Psoas muscle (tissue), 8 donors: ENCODE measurements around the gene EPHB1. TPM values are rescaled to one million over a fixed set of nuclear protein-coding genes. Genes with fewer than 3 reads are reported as not detected.

Experiments used
- ATAC-seq, 4 donors: fragments of 200-7000 bp; cut with Tn5 transposase; one replicate each; pipeline ENCODE4 v1.9.1; 2020; ENCODE audit warnings: moderate library complexity in 3 of 4, mild to moderate bottlenecking in 2 of 4
- DNase-seq, 2 donors: peaks; one replicate each; pipeline ENCODE4 v3.0.0-alpha.2; 2020
- H3K27ac ChIP-seq: fragments of 200-600 bp; one replicate; pipeline ENCODE4 v1.8.0; 2022
- H3K27me3 ChIP-seq, 3 donors: fragments of 200-600 bp in 1 of 3; one replicate each; pipeline versions ENCODE4 v1.6.1 to v1.8.0; 2013 to 2022; ENCODE audit warnings: low read length in 2 of 3, mild to moderate bottlenecking in 2 of 3, moderate library complexity in 1 of 3; ENCODE audit not compliant: insufficient read depth in 3 of 3
- H3K36me3 ChIP-seq, 2 donors: fragments of 200-600 bp in 1 of 2; one replicate each; pipeline versions ENCODE4 v1.6.1 to v1.8.0; 2013 to 2022; ENCODE audit warnings: low read depth in 1 of 2, mild to moderate bottlenecking in 1 of 2, moderate library complexity in 1 of 2; ENCODE audit not compliant: insufficient read depth in 1 of 2
- H3K4me1 ChIP-seq: fragments of 200-600 bp; one replicate; pipeline ENCODE4 v1.8.0; 2022
- H3K4me3 ChIP-seq: fragments of 200-600 bp; one replicate; pipeline ENCODE4 v1.8.0; 2022; ENCODE audit warnings: mild to moderate bottlenecking
- H3K9me3 ChIP-seq: fragments of 200-600 bp; one replicate; pipeline ENCODE4 v1.8.0; 2022
- CTCF ChIP-seq: fragments of 200-600 bp; IDR thresholded peaks from one replicate; pipeline ENCODE4 v1.8.0; 2022; ENCODE audit warnings: antibody characterized with exemption
- WGBS, 3 donors: extraction: QIAGEN DNeasy Blood & Tissue Kit; methylation state at CpG; one replicate each; pipeline versions ENCODE4 v1.1.6 to v1.1.7; 2013; 5-methylcytosine and 5-hydroxymethylcytosine counted together
- intact Hi-C, 2 donors: fragments of 100-400 bp; cut with DNase I; formaldehyde crosslinking; loops; one replicate each; pipeline versions ENCODE4 v1.11.0 to v1.14.2; 2022
- polyA plus RNA-seq, 3 donors: library from polyadenylated mRNA; stranded (reverse); fragments of 200-250 nt; gene quantifications; one replicate each; pipeline ENCODE4 v1.2.3, GENCODE V29; 2013
- total RNA-seq, 4 donors: library from RNA; stranded (reverse); fragmentation: NEBNext Ultra II Directional in 2 of 4; extraction: Animal tissue kit (Norgen Biotek cat#: 25700) in 2 of 4; gene quantifications; one replicate each; pipeline versions ENCODE4 v1.2.1 to v1.2.4, GENCODE V29; 2021 to 2023
- donor health status: healthy with polysubstance abuse.
- donor health status: DM: no; HTN: no; CAD: no; lungs with moderate emphysema.
- donor health status: Bipolar disorder and iron deficiency.
- donor health status: healthy.
- donor health status: DM: yes; HTN: yes; CAD: no.
- donor health status: DM: no; HTN: no; CAD: no.
- donor health status: DM: no; HTN: no; CAD: no.
- donor health status: DM: yes; HTN: yes; CAD: no.

The EPHB1 gene
- total and polyA plus RNA-seq, 7 donors = 0.85 to 6.3 (median 2.0) TPM

GRCh38 chr3:135007607-135008006, 212.5 kb downstream of the EPHB1 start:
- no peak for TF ChIP-seq CTCF
- H3K4me3 ChIP-seq = no peak overlapping the region
- DNase-seq (no peak), ATAC-seq (no peak)
- WGBS, 3 donors = 67 to 77% (median 69%) methylated on average over 7 of the region's 7 CpGs
- intact Hi-C loops = no loop called here
- no peaks in the 10 kb centered on the region for H3K4me1 ChIP-seq
- no peak overlapping the region for H3K27ac ChIP-seq
- H3K27me3 ChIP-seq = no peaks in the 10 kb centered on the region
- no peaks in the 10 kb centered on the region for H3K36me3 ChIP-seq
- H3K9me3 ChIP-seq = no peaks in the 10 kb centered on the region

DNA sequence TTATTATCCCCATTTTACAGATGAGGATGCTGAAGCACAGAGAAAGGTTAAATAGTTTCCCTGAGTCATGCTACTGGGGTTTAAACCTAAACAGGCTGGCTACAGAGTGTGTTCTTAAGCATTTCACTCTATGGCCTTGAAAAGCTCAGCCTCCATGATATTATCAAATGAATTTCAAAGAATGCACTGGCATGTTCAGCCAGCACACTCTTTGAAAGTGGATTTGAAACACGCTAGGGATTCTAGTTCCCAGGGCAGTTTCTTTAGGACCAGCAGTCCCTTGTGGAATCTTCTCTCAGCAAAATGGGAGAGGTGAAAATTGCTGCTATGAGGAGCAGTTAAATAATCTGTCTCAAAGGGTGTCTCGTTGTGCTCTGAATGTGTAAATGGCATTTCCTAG, 213.3 kb downstream of the EPHB1 start:
- Histone ChIP-seq H3K4me1 (no peaks in the 10 kb centered on the region), H3K36me3 (no peaks in the 10 kb centered on the region), H3K9me3 (no peaks in the 10 kb centered on the region), H3K27me3 (no peaks in the 10 kb centered on the region), H3K4me3 (no peak overlapping the region), H3K27ac (no peak overlapping the region)
- no peak for ATAC-seq
- DNase-seq = no peak
- 84 to 88% (median 86%) methylated on average over 2 of the region's 2 CpGs for WGBS, 3 donors
- intact Hi-C loops = no loop called here
- TF ChIP-seq CTCF = no peak

DNA sequence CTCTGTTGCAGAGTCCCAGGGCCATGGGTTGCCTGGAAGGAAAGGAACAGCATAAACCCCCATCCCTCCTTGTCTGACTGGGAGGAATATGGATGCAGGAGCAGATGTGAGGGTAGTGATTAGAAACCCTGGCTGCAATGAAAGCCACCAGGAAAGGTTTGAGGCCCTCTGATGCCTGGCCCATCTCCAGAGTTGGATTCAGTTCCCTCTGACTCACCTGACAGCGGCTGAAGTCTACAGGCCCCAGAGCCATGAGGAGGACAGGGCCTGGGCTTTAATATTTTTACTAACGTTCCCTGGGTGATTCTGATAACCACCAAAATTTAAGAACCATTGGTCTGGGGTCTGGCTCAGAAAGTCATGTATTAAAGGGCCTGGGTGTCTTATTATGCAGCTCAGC, 214.0 kb downstream of the EPHB1 start:
- ATAC-seq = no peak
- no peak for TF ChIP-seq CTCF
- Histone ChIP-seq H3K4me1 (no peaks in the 10 kb centered on the region), H3K27ac (no peak overlapping the region), H3K27me3 (no peaks in the 10 kb centered on the region), H3K36me3 (no peaks in the 10 kb centered on the region), H3K9me3 (no peaks in the 10 kb centered on the region), H3K4me3 (no peak overlapping the region)
- DNase-seq = no peak
- WGBS, 3 donors = 87 to 93% (median 90%) methylated on average over 2 of the region's 2 CpGs
- intact Hi-C loops = no loop called here

DNA sequence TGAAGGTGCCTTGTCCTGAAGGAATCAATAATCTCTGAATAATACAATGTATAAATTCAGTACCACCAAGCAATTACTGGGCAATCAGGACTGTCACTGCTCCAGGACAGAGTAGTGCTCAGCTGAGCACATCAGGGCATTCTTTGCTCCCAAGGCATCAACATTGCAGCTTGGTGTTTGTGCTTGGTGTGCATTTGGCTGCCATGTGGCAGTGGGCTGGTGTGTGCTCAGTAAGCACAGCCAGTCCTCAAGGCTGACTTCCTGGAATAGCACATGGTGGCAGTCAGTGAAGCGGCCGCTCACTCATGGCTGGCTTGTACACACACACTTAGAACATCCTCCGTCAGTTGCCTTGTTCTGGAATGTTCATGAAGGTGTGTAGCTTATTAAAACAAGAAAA, 217.0 kb downstream of the EPHB1 start:
- intact Hi-C loops = no loop called here
- no peaks in the 10 kb centered on the region for H3K9me3 ChIP-seq
- TF ChIP-seq CTCF = no peak
- no peak for DNase-seq
- peak in 2 of 4 donors; percentile 76 to 79 for ATAC-seq
- WGBS, 3 donors = 40 to 84% (median 55%) methylated on average over 3 of the region's 3 CpGs
- H3K36me3 ChIP-seq = no peaks in the 10 kb centered on the region
- H3K4me3 ChIP-seq = no peak overlapping the region
- no peaks in the 10 kb centered on the region for H3K27me3 ChIP-seq
- no peaks in the 10 kb centered on the region for H3K4me1 ChIP-seq
- H3K27ac ChIP-seq = no peak overlapping the region

DNA sequence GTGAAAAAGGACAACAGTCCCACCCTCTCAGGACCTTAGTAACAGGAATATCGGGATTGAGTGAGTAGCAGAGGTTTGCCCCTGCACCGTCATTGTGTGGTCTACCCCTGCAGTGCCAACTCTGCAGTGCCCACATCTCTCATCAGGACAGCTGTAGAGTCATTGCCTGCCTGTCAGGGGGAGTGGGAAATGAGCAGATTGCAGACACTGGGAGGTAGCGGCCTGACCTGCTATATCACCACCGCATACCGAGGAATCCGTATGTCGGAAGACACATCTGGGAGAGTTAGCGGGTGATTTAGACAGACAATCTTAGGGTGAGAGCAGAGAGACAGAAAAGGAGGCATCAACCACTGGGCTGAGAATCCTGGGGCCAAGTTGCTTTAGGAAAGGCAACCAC, 218.1 kb downstream of the EPHB1 start:
- H3K9me3 ChIP-seq = no peaks in the 10 kb centered on the region
- no peaks in the 10 kb centered on the region for H3K36me3 ChIP-seq
- H3K27ac ChIP-seq = no peak overlapping the region
- intact Hi-C loops = no loop called here
- TF ChIP-seq CTCF = no peak
- ATAC-seq (no peak), DNase-seq (no peak)
- H3K27me3 ChIP-seq = no peaks in the 10 kb centered on the region
- H3K4me1 ChIP-seq = no peaks in the 10 kb centered on the region
- WGBS, 3 donors = 93 to 96% (median 96%) methylated on average over 8 of the region's 8 CpGs
- H3K4me3 ChIP-seq = no peak overlapping the region
